RWPE1 (cell line): Measurements from ENCODE around the gene CCL5.

ENCODE experiments used
- CTCF ChIA-PET: fragments of 350-600 bp; sonication (Branson Sonifier 250); formaldehyde crosslinking; extraction: SDS; loops from one replicate; lab custom pipeline; 2021; lab: Yijun Ruan, JAX
- POLR2A ChIA-PET: fragments of 400-600 bp; formaldehyde crosslinking; extraction: SDS; loops from one replicate; lab custom pipeline; 2020; ENCODE audit warnings: antibody characterized with exemption; ENCODE audit not compliant: low non-redundant PET; lab: Yijun Ruan, JAX
- DNase-seq: peaks from one replicate; pipeline ENCODE4 v3.0.0; 2012; ENCODE audit warnings: low spot score
- H3K27ac ChIP-seq: fragments of 450-650 bp; 2 replicates; pipeline ENCODE4 v1.5.1; 2017
- CTCF ChIP-seq: fragments of 450-650 bp; conservative IDR thresholded peaks from 2 replicates; pipeline ENCODE4 v1.5.1; 2017; ENCODE audit warnings: low read depth, mild to moderate bottlenecking

The CCL5 gene

GRCh38 chr17:35870906-35871819 lies 9.0 kb downstream of the CCL5 start:
- H3K27ac ChIP-seq: no peak overlapping the region
- POLR2A ChIA-PET: interaction anchor here (1.2 kb wide), 1 partner anchor 14 kb away, joined by 3 read pairs; no protein-coding TSS in a partner anchor
- CTCF ChIA-PET: no interaction called here
- DNase-seq: no peak
- TF ChIP-seq CTCF: no peak

- no peak for TF ChIP-seq CTCF
- DNase-seq: no peak
- ChIA-PET POLR2A (no interaction called here), CTCF (no interaction called here)
- H3K27ac ChIP-seq: no peak within 1 kb of the TSS
These were observed 11.4 kb downstream of the CCL5 start, which contains the start of gene HEATR9 for GRCh38 chr17:35868737-35869136. TSS of gene HEATR9 (minus strand) at chr17:35868891. CDS start at chr17:35868742, 149 bp downstream.

GRCh38 chr17:35867574-35867973 lies 12.6 kb downstream of the CCL5 start:
- DNase-seq: no peak
- H3K27ac ChIP-seq: no peak overlapping the region
- ChIA-PET CTCF (no interaction called here), POLR2A (no interaction called here)
- no peak for TF ChIP-seq CTCF

- CTCF ChIA-PET: interaction anchor here (1.3 kb wide), 1 partner anchor 17 kb away, joined by 3 read pairs; no protein-coding TSS in a partner anchor
These were observed 13.7 kb downstream of the CCL5 start for GRCh38 chr17:35866341-35866950.

GRCh38 chr17:35865412-35866340 lies 14.5 kb downstream of the CCL5 start:
- no peak overlapping the region for H3K27ac ChIP-seq
- DNase-seq: peak; percentile 47
- CTCF ChIA-PET: interaction anchor here (1.3 kb wide), 1 partner anchor 16 kb away, joined by 3 read pairs; no protein-coding TSS in a partner anchor
- POLR2A ChIA-PET: interaction anchor here (0.6 kb wide), 1 partner anchor 17 kb away, joined by 4 read pairs; no protein-coding TSS in a partner anchor
- no peak for TF ChIP-seq CTCF

More at GRCh38 chr17:35866341-35866950, 13.7 kb downstream of the CCL5 start:
- DNase-seq: no peak
- POLR2A ChIA-PET: interaction anchor here (0.6 kb wide), 1 partner anchor 16 kb away, joined by 4 read pairs; no protein-coding TSS in a partner anchor
- TF ChIP-seq CTCF: no peak
- H3K27ac ChIP-seq: peak overlapping the region; percentile 20; the same call in 1 of the 2 replicates
